Stomach (tissue), 4 donors: Measurements from ENCODE around the gene SCD5.

Experiments
- CTCF ChIP-seq, 7 experiments: fragments of 450-650 bp in 4 of 7; fragments of 200-600 bp in 3 of 7; sonication (generic) in 3 of 7; IDR thresholded peaks; one replicate each; pipeline ENCODE4 v1.5.1; 2016 to 2019; ENCODE audit warnings: antibody characterized with exemption in 7 of 7, control low read depth in 2 of 7, mild to moderate bottlenecking in 1 of 7
- EP300 ChIP-seq: sonication (generic); formaldehyde crosslinking; IDR thresholded peaks from one replicate; pipeline ENCODE4 v1.6.1; 2017; ENCODE audit warnings: antibody characterized with exemption
- POLR2A ChIP-seq, 4 donors: fragments of 450-650 bp; IDR thresholded peaks; one replicate each; pipeline ENCODE4 v1.6.1; 2016; ENCODE audit warnings: antibody characterized with exemption in 4 of 4, control low read depth in 2 of 4, mild to moderate bottlenecking in 1 of 4, moderate library complexity in 1 of 4

- TF ChIP-seq CTCF (IDR thresholded peaks at IDR 0.05) (no peak), POLR2A (IDR thresholded peaks at IDR 0.05) (no peak), EP300 (no peak)
Observed at GRCh38 chr4:82587826-82588540, 210.6 kb downstream of the SCD5 start.
